HFF-Myc (cell line): ENCODE data around the gene NAV1.

Source experiments
- DNase-seq: peaks from one replicate; pipeline ENCODE4 v3.0.0-alpha.2; 2011; ENCODE audit warnings: low read depth; ENCODE audit errors: extremely low read depth
- H3K4me3 ChIP-seq: replicated peaks from 2 replicates; pipeline ENCODE4 v1.5.1; 2011; ENCODE audit warnings: low read depth, mild to moderate bottlenecking, control low read depth, low read length
- TF ChIP-seq, protein P1 (sequence below): IDR thresholded peaks from 2 replicates; pipeline ENCODE4 v1.5.1; 2012; ENCODE audit warnings: mild to moderate bottlenecking, low read depth, low read length, control low read depth; ENCODE audit errors: missing control alignments

Gene NAV1

DNA sequence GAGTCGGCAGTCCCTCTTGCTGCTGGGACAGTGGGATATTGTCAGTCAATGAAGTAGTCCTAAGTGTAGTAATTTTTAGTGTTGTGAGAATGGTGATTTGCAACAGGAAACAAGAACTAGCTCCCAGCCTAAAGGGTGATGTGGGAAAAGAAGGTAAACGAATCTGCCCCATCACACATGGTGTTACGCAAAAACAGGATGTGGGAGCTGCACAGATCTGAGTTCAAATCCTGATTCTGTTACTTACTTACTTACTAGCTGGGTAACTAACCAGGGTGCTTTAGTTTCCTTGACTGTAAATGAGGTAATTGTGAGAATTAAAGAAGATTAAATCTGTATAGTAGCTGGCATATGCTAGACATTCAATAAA, 22.3 kb downstream of the NAV1 start:
- no peak overlapping the region for H3K4me3 ChIP-seq
- TF ChIP-seq, protein P1, sequence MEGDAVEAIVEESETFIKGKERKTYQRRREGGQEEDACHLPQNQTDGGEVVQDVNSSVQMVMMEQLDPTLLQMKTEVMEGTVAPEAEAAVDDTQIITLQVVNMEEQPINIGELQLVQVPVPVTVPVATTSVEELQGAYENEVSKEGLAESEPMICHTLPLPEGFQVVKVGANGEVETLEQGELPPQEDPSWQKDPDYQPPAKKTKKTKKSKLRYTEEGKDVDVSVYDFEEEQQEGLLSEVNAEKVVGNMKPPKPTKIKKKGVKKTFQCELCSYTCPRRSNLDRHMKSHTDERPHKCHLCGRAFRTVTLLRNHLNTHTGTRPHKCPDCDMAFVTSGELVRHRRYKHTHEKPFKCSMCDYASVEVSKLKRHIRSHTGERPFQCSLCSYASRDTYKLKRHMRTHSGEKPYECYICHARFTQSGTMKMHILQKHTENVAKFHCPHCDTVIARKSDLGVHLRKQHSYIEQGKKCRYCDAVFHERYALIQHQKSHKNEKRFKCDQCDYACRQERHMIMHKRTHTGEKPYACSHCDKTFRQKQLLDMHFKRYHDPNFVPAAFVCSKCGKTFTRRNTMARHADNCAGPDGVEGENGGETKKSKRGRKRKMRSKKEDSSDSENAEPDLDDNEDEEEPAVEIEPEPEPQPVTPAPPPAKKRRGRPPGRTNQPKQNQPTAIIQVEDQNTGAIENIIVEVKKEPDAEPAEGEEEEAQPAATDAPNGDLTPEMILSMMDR: no peak
- DNase-seq: no peak

DNA sequence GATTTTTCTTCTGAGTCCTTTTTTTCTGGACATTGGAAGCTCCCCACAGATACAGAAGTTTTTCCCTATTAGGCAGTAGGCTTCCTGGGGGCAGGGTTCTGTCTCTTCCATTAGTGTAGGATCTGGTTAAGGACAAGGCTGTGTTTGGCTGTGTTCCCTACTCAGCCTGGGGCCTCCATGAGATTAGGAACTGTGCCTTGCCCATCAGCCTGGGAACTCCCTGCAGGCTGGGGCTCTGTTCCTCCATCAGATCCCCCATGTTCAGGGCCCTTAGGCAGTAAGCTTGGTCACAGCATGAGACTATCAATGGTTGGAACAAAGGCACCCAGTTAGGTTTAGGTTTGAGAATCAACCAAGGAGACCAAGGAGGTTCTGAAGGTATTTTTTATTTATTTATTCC, 22.7 kb downstream of the NAV1 start:
- no peak for DNase-seq
- TF ChIP-seq, protein P1: no peak
- no peak overlapping the region for H3K4me3 ChIP-seq

DNA sequence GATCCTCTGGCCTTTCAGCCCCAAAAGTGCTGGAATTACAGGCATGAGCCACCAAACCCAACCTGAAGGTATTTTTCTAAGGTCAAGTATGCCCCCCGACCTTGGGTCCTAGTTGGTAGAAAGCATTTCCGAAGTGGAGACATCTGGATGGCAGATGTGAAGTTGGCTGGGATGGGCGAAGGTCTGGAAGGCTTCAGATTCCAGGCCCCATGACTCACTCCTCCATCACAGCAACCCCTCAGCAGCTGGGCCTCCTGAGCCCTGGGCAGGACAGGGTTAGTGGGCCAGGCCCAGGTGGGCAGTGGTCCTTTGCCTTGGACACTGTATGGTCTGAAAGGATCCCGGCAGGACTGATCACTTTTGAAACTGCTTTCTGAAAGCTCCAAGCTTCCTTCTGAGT, 23.3 kb downstream of the NAV1 start:
- H3K4me3 ChIP-seq: peak overlapping the region; percentile 23
- TF ChIP-seq, protein P1: no peak
- peak; percentile 98 for DNase-seq

DNA sequence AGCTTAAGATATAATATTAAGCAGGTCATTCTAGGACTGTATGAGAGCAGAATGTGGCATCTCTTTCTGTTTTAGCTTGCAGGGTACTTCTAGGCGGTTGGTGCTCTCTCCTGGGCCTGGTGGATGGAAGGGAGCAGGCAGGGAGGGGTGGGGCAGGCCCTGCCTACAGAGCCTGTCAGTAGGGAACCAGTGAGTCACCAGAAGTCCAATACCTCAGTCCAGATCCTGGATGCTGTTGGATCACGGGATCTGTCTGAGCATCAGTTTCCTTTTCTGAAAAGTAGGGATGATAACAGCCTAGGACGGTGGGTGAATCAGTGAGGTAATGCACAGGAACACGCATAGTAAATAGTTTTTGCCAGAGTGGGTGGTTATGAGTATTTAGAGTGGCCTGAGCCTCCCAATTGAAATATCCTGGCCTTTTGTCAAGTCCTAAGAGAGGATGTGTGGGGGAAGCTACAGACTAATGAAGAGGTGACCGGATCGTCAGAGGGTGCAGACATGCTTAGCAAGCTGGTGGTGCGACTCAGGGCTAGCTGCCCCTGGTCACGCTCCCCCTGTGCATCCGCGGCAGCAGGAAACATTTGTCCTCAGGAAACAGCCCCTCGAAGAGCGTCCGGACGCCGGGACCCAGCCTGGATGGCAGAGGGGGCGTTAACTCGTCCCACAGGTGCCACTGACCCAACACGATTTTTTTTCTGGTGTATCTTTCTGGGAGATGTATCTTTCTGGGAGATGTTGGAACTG, 23.9 kb downstream of the NAV1 start:
- TF ChIP-seq, protein P1: no peak

DNA sequence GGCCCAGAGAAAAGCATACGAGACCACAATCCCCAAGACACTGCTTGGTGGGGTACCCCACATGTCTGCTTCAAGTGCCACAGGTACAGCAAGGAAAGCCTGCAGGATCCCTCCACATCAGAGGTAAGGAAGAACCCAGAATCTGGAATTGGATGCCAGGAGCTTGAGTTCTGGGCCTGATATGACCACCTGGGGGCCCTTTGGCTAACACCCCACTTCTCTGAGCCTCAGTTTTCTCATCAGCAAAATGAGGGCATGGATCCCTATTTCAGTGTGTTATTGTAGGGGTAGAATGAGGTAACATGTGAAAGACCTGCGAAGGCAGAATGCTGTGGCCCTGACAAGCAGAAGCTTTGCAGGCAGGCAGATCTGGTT, 24.5 kb downstream of the NAV1 start:
- TF ChIP-seq, protein P1: no peak
- H3K4me3 ChIP-seq: peak overlapping the region; percentile 23

More for the DNA sequence above, 23.9 kb downstream of the NAV1 start:
- peak overlapping the region; percentile 23 for H3K4me3 ChIP-seq
- peak; percentile 76 for DNase-seq

DNA sequence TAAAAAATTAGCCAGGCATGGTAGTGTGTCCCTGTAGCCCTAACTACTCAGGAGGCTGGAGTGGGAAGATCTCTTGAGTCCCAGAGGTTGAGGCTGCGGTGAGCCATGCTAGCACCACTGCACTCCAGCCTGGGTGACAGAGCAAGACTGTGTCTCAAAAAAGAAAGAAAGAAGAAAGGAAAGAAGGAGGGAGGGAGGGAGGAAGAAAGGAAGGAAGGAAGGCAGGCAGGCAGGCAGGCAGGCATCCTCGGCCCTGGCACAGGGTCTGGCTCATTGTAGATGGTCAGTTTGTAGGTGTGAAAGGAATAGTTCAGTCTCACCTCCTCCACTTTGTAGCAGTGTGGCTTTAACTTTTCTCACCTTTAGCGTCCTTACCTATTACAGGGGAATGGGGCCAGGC, 25.0 kb downstream of the NAV1 start:
- TF ChIP-seq, protein P1: no peak
- no peak for DNase-seq
- H3K4me3 ChIP-seq: peak overlapping the region; percentile 23; the same call in 1 of the 2 replicates

More for the DNA sequence above, 24.5 kb downstream of the NAV1 start:
- DNase-seq: no peak
